ENCODE measurements around the gene TTLL12.

Gene TTLL12

DNA sequence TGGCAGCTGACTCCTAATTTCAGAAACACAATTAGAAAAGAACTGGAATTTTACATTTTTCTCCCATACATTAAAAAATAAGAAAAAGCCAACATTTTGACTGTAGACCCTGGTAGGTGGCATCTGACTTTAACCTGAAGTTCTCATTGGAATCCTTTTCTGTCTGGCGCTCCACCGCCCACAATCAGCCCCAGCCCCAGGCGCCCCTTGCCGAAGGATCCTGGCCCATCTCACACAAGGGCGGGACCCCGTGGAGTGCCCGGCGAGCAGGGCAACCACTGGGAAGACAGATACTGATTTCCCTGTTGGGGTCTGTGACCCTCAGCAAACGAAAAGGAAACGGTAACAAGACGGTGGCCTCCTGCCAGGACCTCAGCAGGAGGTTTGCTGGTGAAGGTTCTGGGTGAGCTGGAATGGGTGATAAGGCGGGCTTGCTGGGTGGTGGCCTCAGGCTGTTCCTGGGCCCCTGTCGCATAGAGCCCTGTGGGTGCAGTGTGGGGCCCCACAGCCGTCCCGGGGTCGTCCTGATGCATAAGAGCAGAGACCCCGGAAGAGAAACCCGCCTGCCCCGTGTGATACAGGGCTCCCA is 19.8 kb downstream of the TTLL12 start:
- TF ChIP-seq GATA3 (IDR thresholded peaks at IDR 0.05; ENCODE audit: low read depth, low read length) (no peak), GATA2 (IDR thresholded peaks at IDR 0.05; ENCODE audit: low read depth, low read length) (no peak)

- TF ChIP-seq GATA3 (IDR thresholded peaks at IDR 0.05; ENCODE audit: low read depth, low read length) (no peak), GATA2 (IDR thresholded peaks at IDR 0.05; ENCODE audit: low read depth, low read length) (no peak)
Observed at GRCh38 chr22:43166132-43166930, 20.6 kb downstream of the TTLL12 start.

DNA sequence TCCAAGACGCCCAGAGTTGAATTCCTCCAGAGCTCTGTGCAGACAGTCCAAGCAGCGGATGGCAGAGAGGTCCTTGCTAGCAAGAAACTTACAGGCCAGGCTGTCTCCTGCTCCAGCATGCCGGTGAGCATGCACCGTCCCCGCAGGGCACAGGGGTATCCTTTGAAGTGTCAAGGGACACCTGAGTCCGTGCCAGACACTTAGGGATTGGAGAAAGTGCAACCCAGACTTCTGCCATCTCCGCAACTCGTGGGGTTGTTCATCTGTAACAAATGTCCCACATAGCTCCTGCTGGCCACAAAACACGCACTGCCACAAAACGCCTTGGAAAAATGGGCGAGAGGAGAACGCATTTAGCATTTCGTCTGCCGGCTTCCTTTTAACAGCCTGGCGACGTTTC is 22.3 kb downstream of the TTLL12 start:
- TF ChIP-seq GATA2 (IDR thresholded peaks at IDR 0.05; ENCODE audit: low read depth, low read length) = no peak
- no peak for TF ChIP-seq GATA3 (IDR thresholded peaks at IDR 0.05; ENCODE audit: low read depth, low read length)

GRCh38 chr22:43163241-43163795 is 23.6 kb downstream of the TTLL12 start:
- TF ChIP-seq GATA2 (IDR thresholded peaks at IDR 0.05; ENCODE audit: low read depth, low read length) = no peak
- no peak for TF ChIP-seq GATA3 (IDR thresholded peaks at IDR 0.05; ENCODE audit: low read depth, low read length)

- TF ChIP-seq GATA3 (IDR thresholded peaks at IDR 0.05; ENCODE audit: low read depth, low read length) (no peak), GATA2 (IDR thresholded peaks at IDR 0.05; ENCODE audit: low read depth, low read length) (no peak)
Observed at GRCh38 chr22:43162412-43163150, 24.4 kb downstream of the TTLL12 start.

DNA sequence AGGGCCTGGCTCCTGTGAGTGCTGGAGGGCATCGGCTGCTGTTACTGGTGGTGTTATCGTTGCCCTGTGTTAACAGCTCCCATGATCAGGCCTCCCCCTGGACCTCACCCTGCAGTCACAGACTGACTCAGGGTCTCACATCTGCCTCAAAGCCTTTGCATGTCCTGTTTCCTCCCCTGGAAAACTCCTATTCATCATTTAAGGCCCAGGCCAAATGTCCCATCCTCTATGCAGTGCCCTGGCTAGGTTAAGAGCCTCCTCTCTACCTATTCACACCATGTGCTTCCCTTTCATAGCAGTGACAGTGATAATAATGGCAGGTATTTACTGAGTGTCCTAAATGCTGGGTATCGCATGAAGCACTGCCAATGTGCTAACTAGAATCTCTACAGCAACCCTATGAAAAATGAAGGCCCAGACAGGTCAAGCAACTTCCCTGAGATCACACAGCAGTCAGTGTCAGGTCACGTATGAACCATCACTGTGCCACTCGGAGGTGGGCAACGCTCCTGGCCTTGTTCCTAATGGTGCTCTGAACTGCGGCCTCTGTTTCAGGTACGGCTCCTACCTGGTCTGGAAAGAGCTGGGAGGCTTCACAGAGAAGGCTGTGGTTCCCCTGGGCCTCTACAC is 26.3 kb downstream of the TTLL12 start:
- TF ChIP-seq GATA2 (IDR thresholded peaks at IDR 0.05; ENCODE audit: low read depth, low read length) (no peak), GATA3 (IDR thresholded peaks at IDR 0.05; ENCODE audit: low read depth, low read length) (no peak)

GRCh38 chr22:43159484-43160178 is 27.3 kb downstream of the TTLL12 start:
- TF ChIP-seq GATA2 (IDR thresholded peaks at IDR 0.05; ENCODE audit: low read depth, low read length) (no peak), GATA3 (IDR thresholded peaks at IDR 0.05; ENCODE audit: low read depth, low read length) (no peak)

GRCh38 chr22:43158778-43159483 is 28.0 kb downstream of the TTLL12 start:
- TF ChIP-seq GATA3 (IDR thresholded peaks at IDR 0.05; ENCODE audit: low read depth, low read length) = no peak
- no peak for TF ChIP-seq GATA2 (IDR thresholded peaks at IDR 0.05; ENCODE audit: low read depth, low read length)

- TF ChIP-seq GATA3 (IDR thresholded peaks at IDR 0.05; ENCODE audit: low read depth, low read length) (no peak), GATA2 (IDR thresholded peaks at IDR 0.05; ENCODE audit: low read depth, low read length) (no peak)
Observed at GRCh38 chr22:43157874-43158546, 28.9 kb downstream of the TTLL12 start.

DNA sequence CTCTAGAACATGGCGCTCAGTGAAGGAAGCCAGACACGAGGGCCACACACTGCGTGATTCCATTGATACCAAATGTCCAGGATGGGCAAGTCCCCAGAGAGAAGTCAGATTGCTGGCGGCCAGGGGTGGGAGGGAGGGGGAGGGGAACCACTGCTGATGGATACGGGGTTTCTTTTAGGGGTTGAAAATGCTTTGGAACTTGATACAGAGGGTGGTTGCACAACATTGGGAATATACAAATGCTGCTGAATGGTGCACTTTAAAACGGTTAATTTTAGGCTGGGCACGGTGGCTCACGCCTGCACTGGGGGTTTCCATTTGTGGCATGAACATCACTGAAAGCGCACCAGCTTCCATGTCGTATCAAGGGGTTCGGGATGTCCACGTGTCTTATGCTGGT is 30.5 kb downstream of the TTLL12 start:
- no peak for TF ChIP-seq GATA3 (IDR thresholded peaks at IDR 0.05; ENCODE audit: low read depth, low read length)
- TF ChIP-seq GATA2 (IDR thresholded peaks at IDR 0.05; ENCODE audit: low read depth, low read length) = no peak

DNA sequence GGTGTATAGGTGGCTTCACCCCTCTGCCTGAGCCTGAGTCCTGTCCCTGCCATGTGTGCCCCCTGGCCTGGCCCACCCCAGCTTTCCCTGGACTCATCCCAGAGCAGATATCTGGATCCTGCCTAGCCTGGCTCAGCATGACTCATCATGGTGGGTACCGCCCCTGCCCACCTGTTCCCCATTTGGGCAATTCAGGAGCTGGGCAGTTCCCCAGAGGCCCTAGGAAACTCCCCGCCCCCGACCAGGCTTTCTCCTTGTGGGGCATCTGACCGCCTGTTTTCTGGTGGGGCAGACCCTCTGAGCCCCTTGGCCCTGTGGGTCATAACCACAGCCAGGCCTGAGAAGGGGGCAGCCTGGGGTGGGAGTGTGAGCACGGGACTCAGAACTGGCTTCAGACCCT is 31.1 kb downstream of the TTLL12 start:
- TF ChIP-seq GATA3 (IDR thresholded peaks at IDR 0.05; ENCODE audit: low read depth, low read length) (no peak), GATA2 (IDR thresholded peaks at IDR 0.05; ENCODE audit: low read depth, low read length) (no peak)

DNA sequence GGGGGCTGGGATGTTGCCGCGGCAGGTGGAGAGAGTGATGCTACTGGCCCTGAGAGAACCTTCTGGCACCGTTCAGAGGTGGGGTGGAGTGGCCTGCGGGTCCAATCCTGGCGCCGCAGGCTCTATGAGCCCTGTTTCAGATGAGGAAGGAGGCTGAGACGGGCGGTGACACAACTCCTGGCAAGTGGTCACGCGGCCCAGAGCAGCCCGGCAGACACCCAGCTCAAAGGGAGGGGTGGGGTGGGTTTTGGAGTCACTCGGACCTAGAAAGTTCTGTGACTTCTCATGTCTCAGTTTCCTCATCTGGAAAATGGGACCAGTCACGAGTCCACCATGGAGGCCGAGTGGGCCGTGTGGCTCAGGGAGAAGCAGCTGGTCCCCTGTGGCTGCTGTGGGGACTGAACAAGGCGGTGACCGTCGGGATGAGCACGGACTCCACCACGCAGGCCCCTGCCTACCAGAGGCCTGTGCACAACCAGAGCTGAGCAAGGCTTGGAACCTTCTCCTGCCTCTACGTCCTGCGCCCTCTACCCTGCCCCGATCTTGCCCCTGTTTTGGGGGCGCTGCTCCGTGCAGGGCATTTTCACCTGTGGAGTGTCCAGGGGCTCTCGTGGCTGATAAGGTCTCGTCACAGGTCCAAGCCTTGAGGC is 31.9 kb downstream of the TTLL12 start:
- TF ChIP-seq GATA3 (IDR thresholded peaks at IDR 0.05; ENCODE audit: low read depth, low read length) (no peak), GATA2 (IDR thresholded peaks at IDR 0.05; ENCODE audit: low read depth, low read length) (no peak)
